ENCODE results near the gene GSE1. TPM values are rescaled to one million over a fixed set of nuclear protein-coding genes. Genes with fewer than 3 reads are reported as not detected.
A peak's percentile ranks its signal among the peaks of the same experiment; 100 is the strongest.

The GSE1 gene
- total and polyA plus RNA-seq, 2 experiments from 2014 or later: 32.4 to 135 TPM

- Mint-ChIP-seq H3K27ac (no peak overlapping the region), H3K9me3 (peaks cover 15% of the 10 kb centered on the region), H3K4me1 (peaks cover 41% of the 10 kb centered on the region), H3K27me3 (ENCODE audit: insufficient read depth, low read depth, poor library complexity) (peaks cover 20% of the 10 kb centered on the region), H3K4me3 (peak overlapping the region; percentile 32; the same call in 1 of the 3 replicates), H3K36me3 (ENCODE audit: low read depth) (peaks cover 31% of the 10 kb centered on the region)
- H2AFZ ChIP-seq: no peak overlapping the region
- H3K4me1 ChIP-seq (ENCODE audit: insufficient read depth): peaks cover 16% of the 10 kb centered on the region; the same call in 1 of the 2 replicates
- no peak overlapping the region for H3K4me3 ChIP-seq
- no peaks in the 10 kb centered on the region for H3K36me3 ChIP-seq (ENCODE audit: insufficient read depth)
- no peak overlapping the region for H3K4me2 ChIP-seq
- no peak for ATAC-seq
- H4K20me1 ChIP-seq (replicated peaks; ENCODE audit: insufficient read depth): peaks cover 80% of the 10 kb centered on the region
- H3K27ac ChIP-seq (ENCODE audit: low read depth): no peak overlapping the region
- H3K9me2 ChIP-seq (ENCODE audit: insufficient read depth): no peaks in the 10 kb centered on the region
- TF ChIP-seq CTCF (conservative IDR thresholded peaks at IDR 0.05; ENCODE audit: low read depth in 2 of 2) (peak; percentile 37 to 59; a peak in 3 of 4 replicates), JUNB (IDR thresholded peaks at IDR 0.05; ENCODE audit: unreplicated experiment) (no peak)
- no peaks in the 10 kb centered on the region for H3K27me3 ChIP-seq (ENCODE audit: insufficient read depth)
- no peak for DNase-seq (ENCODE audit: low spot score)
- H3K79me2 ChIP-seq (replicated peaks; ENCODE audit: insufficient read depth): peaks cover 100% of the 10 kb centered on the region
- peaks cover 13% of the 10 kb centered on the region; the same call in 1 of the 2 replicates for H3F3A ChIP-seq (replicated peaks; ENCODE audit: low read depth)
Measured at GRCh38 chr16:85628645-85629044, 15.5 kb downstream of the GSE1 start.

GRCh38 chr16:85629326-85629725, 16.2 kb downstream of the GSE1 start:
- Histone ChIP-seq H3K4me3 (no peak overlapping the region), H4K20me1 (replicated peaks; ENCODE audit: insufficient read depth) (peaks cover 76% of the 10 kb centered on the region), H3K4me1 (ENCODE audit: insufficient read depth) (peaks cover 11% of the 10 kb centered on the region; the same call in 1 of the 2 replicates), H3K79me2 (replicated peaks; ENCODE audit: insufficient read depth) (peaks cover 100% of the 10 kb centered on the region), H3K27me3 (ENCODE audit: insufficient read depth) (no peaks in the 10 kb centered on the region), H2AFZ (no peak overlapping the region), H3K36me3 (ENCODE audit: insufficient read depth) (no peaks in the 10 kb centered on the region), H3K9me2 (ENCODE audit: insufficient read depth) (no peaks in the 10 kb centered on the region), H3F3A (replicated peaks; ENCODE audit: low read depth) (peaks cover 13% of the 10 kb centered on the region; the same call in 1 of the 2 replicates), H3K4me2 (no peak overlapping the region), H3K27ac (ENCODE audit: low read depth) (no peak overlapping the region)
- DNase-seq (ENCODE audit: low spot score): no peak
- Mint-ChIP-seq H3K9me3 (peaks cover 15% of the 10 kb centered on the region), H3K4me1 (peaks cover 38% of the 10 kb centered on the region), H3K27me3 (ENCODE audit: insufficient read depth, low read depth, poor library complexity) (peaks cover 20% of the 10 kb centered on the region), H3K36me3 (ENCODE audit: low read depth) (peaks cover 31% of the 10 kb centered on the region), H3K27ac (no peak overlapping the region; the same call in 1 of the 2 replicates), H3K4me3 (no peak overlapping the region)
- no peak for ATAC-seq
- no peak for TF ChIP-seq CTCF (conservative IDR thresholded peaks at IDR 0.05; ENCODE audit: low read depth in 2 of 2)
- TF ChIP-seq EZH2 (IDR thresholded peaks at IDR 0.05; ENCODE audit: low read depth, unreplicated experiment): no peak
- TF ChIP-seq ETS1 (IDR thresholded peaks at IDR 0.05): no peak
- TF ChIP-seq ZNF462 (CRISPR knock-in tag; IDR thresholded peaks at IDR 0.05): no peak
- no peak for TF ChIP-seq ZNF331 (CRISPR knock-in tag; IDR thresholded peaks at IDR 0.05; ENCODE audit: low read depth)
- no peak for TF ChIP-seq POLR2AphosphoS5 (IDR thresholded peaks at IDR 0.05; ENCODE audit: low read depth)
- TF ChIP-seq EZH2phosphoT487 (IDR thresholded peaks at IDR 0.05; ENCODE audit: unreplicated experiment): no peak
- TF ChIP-seq ZNF114 (CRISPR knock-in tag; IDR thresholded peaks at IDR 0.05): no peak
- no peak for TF ChIP-seq JUNB (IDR thresholded peaks at IDR 0.05; ENCODE audit: unreplicated experiment)
- no peak for TF ChIP-seq NANOG (IDR thresholded peaks at IDR 0.05; ENCODE audit: borderline replicate concordance)
